DND-41 (cell line): ENCODE measurements around the gene FARP1.
A peak's percentile ranks its signal among the peaks of the same experiment; 100 is the strongest.

Experiments used
- ATAC-seq: fragments of 200-7000 bp; cut with Tn5 transposase; 3 replicates; pipeline ENCODE4 v1.9.1; 2021; ENCODE audit warnings: low read depth; ENCODE audit not compliant: insufficient read depth
- DNase-seq: peaks from one replicate; pipeline ENCODE4 v3.0.0-alpha.2; 2020
- H2AFZ ChIP-seq: 2 replicates; pipeline ENCODE4 v1.6.0; 2012; ENCODE audit warnings: low read depth, low read length
- H3K27ac ChIP-seq: 2 replicates; pipeline ENCODE4 v1.5.1; 2012; ENCODE audit warnings: low read length, inconsistent platforms
- H3K27me3 ChIP-seq: fragments of 200-600 bp; sonication (generic); 2 replicates; pipeline ENCODE4 v1.6.0; 2012; ENCODE audit warnings: low read length, mild to moderate bottlenecking, inconsistent platforms; ENCODE audit not compliant: insufficient read depth, poor library complexity
- H3K36me3 ChIP-seq: 2 replicates; pipeline ENCODE4 v1.5.1; 2012; ENCODE audit warnings: low read length, inconsistent platforms; ENCODE audit not compliant: insufficient read depth
- H3K4me1 ChIP-seq: 2 replicates; pipeline ENCODE4 v1.5.1; 2012; ENCODE audit warnings: mild to moderate bottlenecking, low read length; ENCODE audit not compliant: insufficient read depth
- H3K4me2 ChIP-seq: 2 replicates; pipeline ENCODE4 v1.6.0; 2012; ENCODE audit warnings: mild to moderate bottlenecking, moderate library complexity, low read length, inconsistent platforms; ENCODE audit not compliant: insufficient read depth
- H3K4me3 ChIP-seq, 2 experiments: fragments of 200-600 bp in 1 of 2; shearing (Covaris generic) in 1 of 2; 2 replicates each; pipeline ENCODE4 v1.5.1; 2012 to 2016; ENCODE audit warnings: inconsistent platforms in 2 of 2, low read length in 2 of 2, mild to moderate bottlenecking in 2 of 2, low read depth in 1 of 2, moderate library complexity in 1 of 2
- H3K79me2 ChIP-seq: 2 replicates; pipeline ENCODE4 v1.6.0; 2012; ENCODE audit warnings: low read length, inconsistent platforms; ENCODE audit not compliant: insufficient read depth
- H3K9ac ChIP-seq: 2 replicates; pipeline ENCODE4 v1.6.0; 2012; ENCODE audit warnings: low read depth, mild to moderate bottlenecking, inconsistent platforms, low read length, moderate library complexity
- H3K9me3 ChIP-seq: 2 replicates; pipeline ENCODE4 v1.5.1; 2012; ENCODE audit warnings: low read length, moderate library complexity, mild to moderate bottlenecking, inconsistent platforms; ENCODE audit not compliant: insufficient read depth, severe bottlenecking
- H4K20me1 ChIP-seq: 2 replicates; pipeline ENCODE4 v1.6.0; 2012; ENCODE audit warnings: low read length; ENCODE audit not compliant: insufficient read depth
- EZH2 ChIP-seq: IDR thresholded peaks from 3 replicates; pipeline ENCODE4 v1.6.1; 2012; ENCODE audit warnings: borderline replicate concordance, low read depth, mild to moderate bottlenecking, moderate library complexity, low read length, inconsistent platforms; ENCODE audit not compliant: severe bottlenecking
- TF ChIP-seq, protein P1 (sequence below): IDR thresholded peaks from 2 replicates; pipeline ENCODE4 v1.5.1; 2012; ENCODE audit warnings: borderline replicate concordance, low read length, moderate library complexity, mild to moderate bottlenecking; ENCODE audit not compliant: poor library complexity, severe bottlenecking; ENCODE audit errors: extremely low read depth

Gene FARP1

DNA sequence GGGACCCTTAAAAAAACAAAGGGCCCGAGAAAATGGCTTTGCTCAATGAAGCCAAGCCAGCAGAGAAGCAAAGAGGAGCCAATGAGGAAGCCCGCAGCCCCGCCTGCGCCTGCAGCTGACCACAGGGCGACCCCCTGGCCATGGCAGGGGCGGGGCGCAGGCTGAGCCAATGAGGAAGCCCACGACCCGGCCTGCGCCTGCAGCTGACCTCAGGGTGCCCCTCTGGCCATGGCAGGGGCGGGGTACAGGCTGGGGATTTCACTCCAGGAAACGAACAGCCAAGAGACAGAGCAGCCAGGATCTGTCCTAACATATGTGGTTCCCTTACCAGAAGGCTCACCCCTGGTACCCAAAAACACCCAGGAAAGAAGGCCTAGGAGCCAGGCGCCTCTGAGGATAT, 332.6 kb downstream of the FARP1 start:
- Histone ChIP-seq H3K9me3 (no peaks in the 10 kb centered on the region), H3K36me3 (peaks cover 54% of the 10 kb centered on the region), H2AFZ (no peak overlapping the region), H3K4me1 (peaks cover 38% of the 10 kb centered on the region), H3K79me2 (peaks cover 58% of the 10 kb centered on the region), H3K27me3 (no peaks in the 10 kb centered on the region), H3K27ac (peak overlapping the region; percentile 47; the same call in 1 of the 2 replicates), H3K9ac (peak overlapping the region; percentile 21; the same call in 1 of the 2 replicates), H3K4me3 (no peak overlapping the region), H3K4me2 (peak overlapping the region; percentile 64; the same call in 1 of the 2 replicates), H4K20me1 (peaks cover 45% of the 10 kb centered on the region)
- TF ChIP-seq, protein P1, sequence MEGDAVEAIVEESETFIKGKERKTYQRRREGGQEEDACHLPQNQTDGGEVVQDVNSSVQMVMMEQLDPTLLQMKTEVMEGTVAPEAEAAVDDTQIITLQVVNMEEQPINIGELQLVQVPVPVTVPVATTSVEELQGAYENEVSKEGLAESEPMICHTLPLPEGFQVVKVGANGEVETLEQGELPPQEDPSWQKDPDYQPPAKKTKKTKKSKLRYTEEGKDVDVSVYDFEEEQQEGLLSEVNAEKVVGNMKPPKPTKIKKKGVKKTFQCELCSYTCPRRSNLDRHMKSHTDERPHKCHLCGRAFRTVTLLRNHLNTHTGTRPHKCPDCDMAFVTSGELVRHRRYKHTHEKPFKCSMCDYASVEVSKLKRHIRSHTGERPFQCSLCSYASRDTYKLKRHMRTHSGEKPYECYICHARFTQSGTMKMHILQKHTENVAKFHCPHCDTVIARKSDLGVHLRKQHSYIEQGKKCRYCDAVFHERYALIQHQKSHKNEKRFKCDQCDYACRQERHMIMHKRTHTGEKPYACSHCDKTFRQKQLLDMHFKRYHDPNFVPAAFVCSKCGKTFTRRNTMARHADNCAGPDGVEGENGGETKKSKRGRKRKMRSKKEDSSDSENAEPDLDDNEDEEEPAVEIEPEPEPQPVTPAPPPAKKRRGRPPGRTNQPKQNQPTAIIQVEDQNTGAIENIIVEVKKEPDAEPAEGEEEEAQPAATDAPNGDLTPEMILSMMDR = no peak
- no peak for TF ChIP-seq EZH2
- DNase-seq (no peak), ATAC-seq (no peak)

DNA sequence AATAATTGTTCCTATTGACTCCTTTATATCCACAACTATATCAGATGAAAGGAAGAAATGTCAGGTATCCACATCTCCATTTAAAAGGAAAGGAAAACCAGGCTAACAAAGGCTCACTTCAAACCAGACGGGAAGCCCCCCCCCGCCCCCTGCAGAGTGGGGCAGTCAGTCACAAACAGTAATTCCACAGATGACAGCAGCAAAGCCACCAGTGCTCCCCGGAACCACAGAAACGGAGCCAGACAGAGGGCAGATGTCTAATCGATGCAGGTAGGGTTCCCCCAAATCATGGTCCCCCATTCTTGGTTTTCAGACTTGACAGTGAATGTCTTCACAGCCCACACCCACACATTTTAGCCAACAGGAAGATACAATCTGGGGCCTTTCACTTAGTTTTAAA, 333.2 kb downstream of the FARP1 start:
- H3K9me3 ChIP-seq = no peaks in the 10 kb centered on the region
- H3K27ac ChIP-seq = peak overlapping the region; percentile 75
- peaks cover 53% of the 10 kb centered on the region for H3K36me3 ChIP-seq
- H3K4me2 ChIP-seq = peak overlapping the region; percentile 64
- TF ChIP-seq, protein P1 = no peak
- TF ChIP-seq EZH2 = no peak
- peak overlapping the region; percentile 46 for H2AFZ ChIP-seq
- H3K9ac ChIP-seq = peak overlapping the region; percentile 34
- no peak for DNase-seq
- H3K4me3 ChIP-seq = peak overlapping the region in 1 of 2 experiments; percentile 46; a peak in 2 of 4 replicates
- H4K20me1 ChIP-seq = peaks cover 47% of the 10 kb centered on the region
- peak; percentile 38 for ATAC-seq
- no peaks in the 10 kb centered on the region for H3K27me3 ChIP-seq
- H3K4me1 ChIP-seq = peaks cover 38% of the 10 kb centered on the region
- H3K79me2 ChIP-seq = peaks cover 57% of the 10 kb centered on the region

DNA sequence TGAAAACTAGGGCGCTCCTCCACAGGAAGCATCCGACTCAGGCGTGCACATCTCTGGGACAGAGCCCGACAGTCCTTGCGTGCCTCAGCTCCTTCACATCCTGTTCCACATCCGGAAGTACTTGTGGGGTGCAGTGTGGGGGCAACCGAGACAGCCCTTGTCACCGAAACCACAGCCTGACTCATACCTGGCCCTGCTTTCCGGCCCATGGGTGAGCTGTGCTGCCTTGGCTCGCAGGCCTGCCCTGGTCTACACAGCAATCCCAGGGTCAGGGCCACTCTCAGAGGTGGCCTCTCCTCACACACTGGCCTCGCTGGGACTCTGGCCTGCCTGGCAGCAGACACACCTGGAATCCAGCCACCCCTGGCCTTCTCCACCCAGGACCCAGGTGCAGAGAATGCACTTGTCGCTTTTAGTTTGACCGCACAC, 333.7 kb downstream of the FARP1 start:
- Histone ChIP-seq H3K4me3 (peak overlapping the region in 1 of 2 experiments; percentile 46; a peak in 2 of 4 replicates), H4K20me1 (peaks cover 50% of the 10 kb centered on the region), H3K4me2 (peak overlapping the region; percentile 64)

DNA sequence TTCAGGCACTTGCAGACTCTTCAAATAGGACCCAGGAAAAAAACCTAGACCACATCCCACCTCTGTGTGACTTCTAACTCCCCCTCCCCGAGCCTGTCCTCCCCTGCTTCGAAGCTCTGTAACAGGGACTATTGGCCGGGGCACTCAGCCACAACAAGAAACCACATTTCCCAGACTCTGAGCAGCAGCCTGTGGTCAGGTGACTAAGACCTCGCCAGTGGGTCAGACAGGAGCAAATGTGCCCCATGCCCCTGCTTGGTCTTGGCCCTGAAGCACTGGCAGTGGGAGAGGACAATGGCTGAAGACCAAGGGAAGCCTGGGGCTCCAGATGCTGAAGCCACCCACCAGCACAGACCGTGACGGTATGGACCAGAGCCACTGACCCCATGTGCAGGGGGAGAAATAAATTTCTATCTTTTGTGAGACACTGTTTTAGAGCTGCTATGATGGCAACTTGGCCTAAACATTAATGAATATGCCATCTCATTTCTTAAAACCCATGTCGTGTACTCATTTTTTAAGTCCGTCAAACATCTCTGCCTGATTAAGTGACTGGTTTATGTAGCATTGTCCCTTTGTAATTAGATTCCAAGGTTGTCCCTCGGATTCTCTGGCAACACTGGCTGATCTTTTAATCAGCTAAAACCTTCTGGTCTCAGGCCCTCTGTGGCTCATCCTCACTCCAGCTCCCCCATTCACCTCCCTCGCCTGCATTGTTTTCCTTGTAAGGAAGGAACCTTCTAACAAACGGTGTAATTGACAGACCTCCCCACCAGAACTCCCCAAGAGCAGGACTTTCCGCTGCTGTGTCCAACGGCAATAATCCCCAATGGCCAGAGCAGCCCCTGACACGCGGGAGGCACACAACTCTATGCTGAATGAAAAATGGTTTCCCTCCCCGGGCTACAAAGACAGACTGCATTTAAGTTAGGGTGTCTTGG, 335.6 kb downstream of the FARP1 start:
- no peak for ATAC-seq
- peaks cover 63% of the 10 kb centered on the region for H4K20me1 ChIP-seq

More for the DNA sequence above, 333.7 kb downstream of the FARP1 start:
- Histone ChIP-seq H3K9me3 (no peaks in the 10 kb centered on the region), H3K9ac (peak overlapping the region; percentile 38), H3K27me3 (no peaks in the 10 kb centered on the region), H3K79me2 (peaks cover 57% of the 10 kb centered on the region), H3K27ac (peak overlapping the region; percentile 75), H3K36me3 (peaks cover 53% of the 10 kb centered on the region), H3K4me1 (peaks cover 38% of the 10 kb centered on the region), H2AFZ (peak overlapping the region; percentile 46)
- no peak for TF ChIP-seq EZH2
- ATAC-seq (peak; percentile 99), DNase-seq (peak; percentile 90)

More for the DNA sequence above, 335.6 kb downstream of the FARP1 start:
- no peak overlapping the region for H3K4me2 ChIP-seq
- no peak overlapping the region for H2AFZ ChIP-seq
- H3K79me2 ChIP-seq = peaks cover 63% of the 10 kb centered on the region
- peaks cover 38% of the 10 kb centered on the region for H3K4me1 ChIP-seq
- H3K4me3 ChIP-seq = no peak overlapping the region
- peaks cover 46% of the 10 kb centered on the region for H3K36me3 ChIP-seq
- no peak for DNase-seq
- no peaks in the 10 kb centered on the region for H3K9me3 ChIP-seq
- no peaks in the 10 kb centered on the region for H3K27me3 ChIP-seq
- no peak for TF ChIP-seq EZH2
- TF ChIP-seq, protein P1 = no peak
- no peak overlapping the region for H3K9ac ChIP-seq
- H3K27ac ChIP-seq = peak overlapping the region; percentile 9
